ENCODE measurements around the gene ABCC11.
"Not testable (repeated sequence)": the region's sequence is repeated elsewhere in the genome, so short reads cannot be mapped to it uniquely, and the experiment has no call there.

Gene ABCC11

DNA sequence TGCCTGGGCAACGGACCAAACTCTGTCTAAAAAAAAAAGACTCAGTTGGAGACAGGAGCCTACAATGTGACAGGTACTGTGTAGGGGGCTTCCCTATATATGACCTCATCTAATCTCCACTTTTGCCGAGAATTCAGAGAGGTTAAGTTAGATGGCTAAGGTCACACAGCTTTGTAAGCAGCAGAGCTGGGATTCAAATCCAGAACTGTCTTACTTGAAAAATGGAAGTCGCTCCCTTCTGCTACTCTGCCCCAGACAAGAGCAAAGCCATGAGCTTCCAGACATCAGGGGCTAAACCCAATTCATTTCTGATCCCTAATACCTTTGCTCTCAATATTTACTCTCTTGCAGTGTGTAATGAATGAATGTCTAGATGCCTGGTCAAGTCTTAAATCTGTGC lies 50.0 kb downstream of the ABCC11 start:
- peak; percentile 65 for DNase-seq

GRCh38 chr16:48194828-48195556 lies 52.3 kb downstream of the ABCC11 start:
- peak; percentile 34 for DNase-seq

- no peak for DNase-seq
Measured at GRCh38 chr16:48193846-48194245, 53.5 kb downstream of the ABCC11 start.

DNA sequence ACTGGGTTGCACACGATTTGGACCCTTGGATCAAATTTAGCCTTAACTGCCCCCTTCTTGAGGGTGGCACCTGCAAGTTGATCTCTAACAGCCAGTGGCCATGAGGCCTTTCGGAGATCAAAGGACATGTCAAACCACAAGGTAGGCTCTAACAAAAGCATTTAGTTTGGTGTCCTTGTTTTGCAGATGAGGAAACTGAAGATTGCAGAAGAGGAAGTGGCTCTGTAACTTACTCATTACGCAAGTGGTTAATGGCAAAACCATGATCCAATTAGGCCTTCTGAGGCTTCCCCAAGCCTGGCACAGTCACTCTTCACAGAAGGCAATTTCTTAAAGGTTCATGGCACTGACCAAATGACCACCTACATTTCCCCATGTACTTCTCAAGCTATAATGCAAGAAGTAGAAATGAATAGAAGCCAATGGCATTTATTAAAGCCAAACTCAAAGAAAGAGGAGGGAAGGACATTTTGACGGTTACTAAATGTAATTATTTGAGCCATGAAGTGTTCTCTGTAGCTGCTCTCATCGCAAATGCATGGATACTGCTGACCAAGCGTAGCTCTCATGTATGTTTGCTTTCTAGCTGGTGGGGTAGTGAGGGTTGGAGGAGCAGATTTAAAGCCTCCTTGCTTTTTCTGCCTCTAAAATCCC lies 58.8 kb downstream of the ABCC11 start:
- no peak for DNase-seq

DNA sequence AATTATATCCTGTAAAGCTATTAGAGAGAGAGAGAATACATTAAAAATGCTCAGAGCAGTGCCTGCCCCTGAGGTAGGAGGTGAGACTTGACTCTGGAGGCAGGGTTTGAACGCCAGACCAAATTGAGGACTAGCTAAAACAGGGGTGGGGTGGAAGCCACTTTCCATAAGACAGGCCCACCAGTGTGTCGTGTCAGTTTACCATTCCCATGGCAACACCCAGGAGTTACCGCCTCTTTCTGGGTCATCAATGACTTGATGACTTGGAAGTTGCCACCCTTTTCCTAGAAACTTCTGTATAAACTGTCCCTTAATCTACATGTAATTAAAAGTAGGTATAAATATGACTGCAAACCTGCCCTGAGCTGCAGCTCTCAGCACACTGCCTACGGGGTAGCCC lies 59.6 kb downstream of the ABCC11 start:
- no peak for DNase-seq

DNA sequence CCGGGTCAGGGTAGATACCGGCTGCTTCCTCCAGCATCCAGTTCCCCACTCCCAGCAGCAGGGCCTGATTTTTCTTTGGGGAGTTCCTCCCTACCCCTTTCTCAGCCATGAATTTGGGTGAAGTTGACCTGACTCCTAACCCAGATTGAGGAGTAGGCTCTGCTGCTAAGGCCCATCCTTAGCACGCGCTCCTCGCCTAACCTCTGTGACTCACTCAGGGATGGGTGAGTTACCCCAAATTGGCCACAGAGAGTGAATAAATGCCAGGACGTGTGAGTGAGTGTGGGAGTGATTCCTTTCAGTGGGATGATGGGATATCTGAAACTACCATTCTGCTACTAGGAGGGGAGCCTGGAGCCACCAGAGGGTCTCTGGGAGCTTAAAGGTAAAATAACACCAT lies 62.7 kb downstream of the ABCC11 start:
- no peak for DNase-seq

DNA sequence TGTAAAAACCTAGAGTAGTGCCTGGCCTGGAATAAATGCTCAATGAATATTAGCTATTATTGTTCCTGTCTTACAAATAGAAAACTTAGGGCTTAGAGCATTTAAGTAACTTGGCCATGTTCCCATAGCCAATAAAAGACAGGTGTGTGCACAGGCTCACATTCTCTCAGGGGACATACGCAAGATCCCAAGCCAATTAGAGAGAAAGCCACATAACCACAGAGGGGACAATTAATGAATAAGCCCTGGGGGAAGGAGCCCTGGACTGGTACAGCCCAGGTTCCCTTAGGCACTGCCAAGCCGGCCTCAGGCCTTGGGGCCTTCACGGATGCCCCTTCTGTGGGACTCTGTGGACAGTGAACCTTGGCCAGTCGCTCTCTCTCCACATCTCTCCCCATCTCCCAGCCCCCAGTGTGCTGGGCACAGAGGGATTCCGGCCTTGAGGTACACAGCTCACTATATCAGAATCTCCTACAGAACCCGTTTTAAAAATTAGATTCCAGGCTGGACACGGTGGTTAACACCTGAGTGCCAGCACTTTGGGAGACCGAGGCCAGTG lies 64.3 kb downstream of the ABCC11 start:
- no peak for DNase-seq

DNA sequence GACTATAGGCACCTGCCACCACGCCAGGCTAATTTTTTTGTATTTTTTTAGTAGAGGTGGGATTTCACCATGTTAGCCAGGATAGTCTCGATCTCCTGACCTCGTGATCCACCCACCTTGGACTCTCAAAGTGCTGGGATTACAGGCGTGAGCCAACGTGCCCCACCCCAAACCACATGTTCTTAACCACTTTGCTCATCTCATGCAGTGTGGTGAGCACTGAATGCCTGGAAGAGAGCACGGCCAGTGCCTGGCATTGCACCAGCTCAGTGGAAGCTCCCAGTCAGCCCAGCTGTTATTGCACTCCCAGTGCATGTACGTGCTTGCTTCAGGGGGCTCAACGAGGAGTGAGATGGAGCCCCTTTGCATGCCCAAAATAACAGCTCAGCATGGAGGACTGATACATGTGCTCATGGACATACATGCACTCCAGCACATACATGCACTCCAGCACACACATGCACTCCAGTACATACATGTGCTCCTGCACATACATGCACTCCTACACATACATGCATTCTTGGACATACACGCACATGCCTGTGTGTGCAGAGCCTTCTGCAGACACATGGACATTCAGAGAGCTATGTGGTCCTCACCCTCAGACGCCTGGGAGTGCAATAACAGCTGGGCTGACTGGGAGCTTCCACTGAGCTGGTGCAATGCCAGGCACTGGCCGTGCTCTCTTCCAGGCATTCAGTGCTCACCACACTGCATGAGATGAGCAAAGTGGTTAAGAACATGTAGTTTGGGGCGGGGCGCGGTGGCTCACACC lies 65.4 kb downstream of the ABCC11 start:
- DNase-seq, result not testable (repeated sequence)

DNA sequence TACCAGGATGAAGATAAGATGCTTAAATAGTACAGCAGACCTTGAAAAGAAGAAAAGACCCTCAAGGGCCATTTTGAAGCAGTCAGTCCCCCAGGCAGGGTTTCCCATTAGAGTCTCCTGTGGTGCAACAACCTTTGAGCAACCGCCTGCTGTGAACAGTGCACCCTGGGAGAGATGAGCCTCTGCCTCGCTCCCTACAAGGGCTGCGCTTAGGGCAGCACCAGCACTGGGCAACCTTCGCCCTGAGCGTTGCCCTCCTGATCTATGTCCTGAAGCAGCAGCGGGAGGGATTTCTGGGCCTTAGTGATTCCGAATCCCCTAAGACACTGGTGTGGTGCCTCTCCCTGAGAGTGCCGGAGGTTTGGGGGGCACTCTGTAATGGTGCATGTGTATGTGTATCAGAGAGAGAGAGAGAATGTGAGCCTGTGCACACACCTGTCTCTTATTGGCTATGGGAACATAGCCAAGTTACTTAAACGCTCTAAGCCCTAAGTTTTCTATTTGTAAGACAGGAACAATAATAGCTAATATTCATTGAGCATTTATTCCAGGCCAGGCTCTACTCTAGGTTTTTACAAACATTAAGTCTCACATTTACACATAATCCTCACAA lies 66.4 kb downstream of the ABCC11 start:
- no peak for DNase-seq

DNA sequence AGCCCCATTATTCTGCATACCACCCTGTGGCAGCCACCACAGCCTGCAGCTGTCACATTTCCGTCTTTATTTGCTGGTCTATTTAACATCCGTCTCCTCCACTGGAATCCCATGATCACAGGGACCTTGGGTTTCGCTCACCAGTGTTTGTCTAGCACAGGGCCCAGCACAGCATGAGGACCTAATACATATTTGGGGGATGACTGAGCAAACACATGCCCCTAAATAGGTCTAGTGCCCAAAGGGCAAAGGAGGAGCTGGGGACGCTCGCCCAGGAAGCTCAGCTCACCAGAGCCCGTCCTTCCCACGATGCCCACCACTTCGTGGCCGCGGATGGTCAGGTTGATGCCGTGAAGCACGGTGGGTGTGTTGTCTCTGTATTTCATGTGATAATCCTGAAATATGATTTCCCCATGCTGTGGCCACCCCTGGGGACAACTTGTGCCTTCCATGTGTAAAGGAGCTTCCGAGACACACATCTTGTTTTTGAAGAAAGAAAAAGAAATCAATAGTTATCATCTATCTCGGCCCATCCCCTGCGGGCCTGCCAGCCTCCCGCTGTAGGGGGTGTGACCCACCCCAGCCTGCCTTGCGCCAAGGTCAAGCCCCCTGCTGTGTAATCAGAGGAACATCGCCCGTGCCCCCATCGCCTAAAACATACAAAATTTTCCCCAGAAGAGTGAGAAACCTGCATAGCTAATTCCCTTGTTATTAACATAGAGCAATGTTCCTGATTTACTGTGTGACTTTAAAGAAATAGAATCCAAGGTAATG lies 70.5 kb downstream of the ABCC11 start:
- DNase-seq, result no peak

DNA sequence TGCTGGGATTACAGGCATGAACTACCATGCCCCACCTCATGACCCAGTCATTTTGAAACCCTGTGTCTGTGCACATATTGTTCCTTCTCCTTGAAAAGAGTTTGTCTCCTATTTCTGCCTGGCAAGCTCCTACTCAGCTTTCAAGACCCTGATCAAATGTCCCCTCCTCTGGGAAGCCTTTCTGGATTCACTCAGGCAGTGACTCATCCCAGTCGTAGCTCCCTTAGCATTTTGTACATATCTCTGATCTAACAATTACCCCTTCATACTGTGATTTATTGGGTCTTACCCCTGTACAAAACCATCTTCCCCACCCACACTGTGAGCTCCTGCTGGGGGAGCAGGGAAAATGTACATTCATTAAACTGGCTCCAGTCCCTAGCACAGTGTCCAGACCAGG lies 73.5 kb downstream of the ABCC11 start:
- no peak for DNase-seq

- no peak for DNase-seq
Measured at GRCh38 chr16:48172682-48173081, 74.7 kb downstream of the ABCC11 start.

DNA sequence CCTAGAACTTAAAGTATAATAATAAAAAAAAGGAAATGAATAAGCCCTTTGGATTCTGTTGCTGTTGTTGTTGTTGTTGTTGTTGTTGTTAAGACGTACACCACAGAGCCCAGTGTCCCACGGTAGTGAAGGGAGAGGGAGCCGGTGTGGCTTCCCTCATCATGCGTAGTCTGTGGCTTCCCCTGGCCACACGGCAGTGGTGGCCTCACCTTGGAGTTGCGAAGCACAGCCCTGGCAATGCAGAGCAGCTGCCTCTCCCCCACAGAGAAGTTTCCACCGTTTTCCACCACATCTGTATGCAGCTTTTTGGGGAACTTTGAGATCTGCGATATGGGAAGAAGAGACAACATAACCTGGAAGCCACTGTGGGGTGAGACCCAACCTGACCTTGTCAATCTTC lies 77.4 kb downstream of the ABCC11 start:
- DNase-seq, result no peak

DNA sequence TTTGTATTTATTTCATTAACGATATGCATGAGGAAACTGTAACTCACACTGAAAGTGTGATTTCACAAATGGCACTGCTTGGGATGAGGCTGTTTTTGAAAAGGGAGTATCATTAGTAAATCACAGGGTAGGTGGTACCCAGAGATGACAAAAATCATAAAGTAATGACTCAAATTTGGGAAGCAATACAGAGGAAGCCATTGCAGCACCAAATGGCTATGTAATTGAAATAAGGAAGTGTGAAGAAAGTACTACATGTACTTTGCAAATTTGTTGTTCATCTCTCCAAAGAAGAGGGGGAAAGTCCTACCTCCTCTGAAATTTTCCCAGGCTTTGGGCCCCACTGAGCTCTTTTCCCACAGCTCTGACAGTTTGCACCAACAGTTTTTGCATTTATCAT lies 79.3 kb downstream of the ABCC11 start:
- DNase-seq, result no peak

DNA sequence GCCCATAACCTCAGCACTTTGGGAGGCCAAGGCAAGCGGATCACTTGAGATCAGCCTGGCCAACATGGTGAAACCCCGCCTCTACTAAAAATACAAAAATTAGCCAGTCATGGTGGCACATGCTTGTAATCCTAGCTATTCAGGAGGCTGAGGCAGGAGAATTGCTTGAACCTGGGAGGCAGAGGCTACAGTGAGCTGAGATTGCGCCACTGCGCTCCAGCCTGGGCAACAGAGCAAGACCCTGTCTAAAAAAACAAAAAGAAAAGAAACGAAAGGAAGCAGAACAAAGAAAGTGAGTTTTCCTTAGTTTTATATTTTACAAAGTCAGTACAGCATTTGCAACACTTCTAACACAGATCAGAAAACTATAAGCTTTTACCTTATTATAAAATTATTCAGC lies 80.7 kb downstream of the ABCC11 start:
- DNase-seq, result not testable (repeated sequence)

DNA sequence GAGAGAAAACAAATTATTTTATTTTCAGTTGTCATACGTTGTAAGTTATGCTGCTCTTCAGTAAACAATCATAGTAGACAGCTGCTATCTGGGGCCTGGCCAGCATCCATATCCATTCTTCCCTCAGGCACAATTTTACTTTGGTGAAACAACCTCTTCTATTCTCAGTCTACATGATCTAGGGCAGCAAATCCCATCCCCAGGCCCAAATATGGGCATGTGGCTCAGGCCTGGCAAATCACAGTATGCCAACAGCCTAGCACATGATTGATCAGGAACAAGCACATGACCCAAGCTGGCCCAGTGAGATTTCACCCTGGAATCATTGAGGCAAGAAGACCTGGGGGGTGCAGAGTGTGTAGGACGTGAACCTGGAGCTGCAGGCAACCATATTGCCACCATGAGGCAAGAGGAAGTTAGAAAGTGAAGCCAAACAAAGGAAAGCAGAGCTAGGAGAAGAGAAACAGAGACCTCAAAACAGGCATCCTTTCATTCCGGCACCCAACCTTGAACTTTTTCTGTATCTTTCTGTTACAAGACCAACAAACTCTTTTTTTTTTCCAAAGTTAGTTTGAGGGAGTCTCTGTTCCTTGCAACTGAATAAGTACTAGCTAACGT lies 81.3 kb downstream of the ABCC11 start:
- DNase-seq, result no peak

DNA sequence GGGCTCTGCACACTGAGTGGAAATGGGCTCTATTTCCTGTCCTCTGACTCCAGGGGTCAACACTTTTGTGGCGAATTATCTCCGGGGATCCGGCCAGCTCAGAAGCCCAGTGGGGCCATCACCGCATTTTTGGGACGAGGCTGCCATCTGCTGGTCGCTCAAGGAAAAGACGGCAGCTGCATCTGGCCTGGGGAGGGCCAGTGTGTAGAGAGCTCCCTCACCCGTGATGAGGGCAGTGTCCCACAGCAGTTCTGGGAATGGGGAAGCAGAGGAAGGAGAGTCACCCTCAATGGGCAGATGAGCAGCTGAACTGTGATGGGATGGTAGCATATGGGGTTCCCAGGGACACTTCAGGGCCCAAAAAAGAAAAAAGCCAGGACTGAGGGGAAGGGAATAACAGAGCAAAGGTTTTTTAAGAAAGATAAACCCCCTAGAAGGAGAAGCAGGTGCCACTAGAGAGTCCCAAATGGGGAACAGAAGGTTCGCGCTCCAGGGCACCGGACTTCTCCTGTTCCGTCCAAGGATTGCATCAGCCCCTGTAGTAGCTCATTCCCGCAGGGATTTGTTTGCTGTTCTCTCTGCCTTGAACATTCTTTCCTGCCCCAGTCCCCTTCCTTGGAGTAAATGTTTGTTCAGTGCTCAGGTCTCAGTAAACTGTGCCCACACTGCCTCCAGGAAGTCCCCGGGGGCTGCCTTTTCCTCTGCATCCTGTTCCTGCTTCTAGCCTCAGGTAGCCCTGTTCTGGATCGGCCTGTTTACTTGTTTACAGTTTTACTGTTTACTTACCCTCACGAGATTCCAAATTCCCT lies 82.2 kb downstream of the ABCC11 start:
- peak; percentile 59 for DNase-seq

DNA sequence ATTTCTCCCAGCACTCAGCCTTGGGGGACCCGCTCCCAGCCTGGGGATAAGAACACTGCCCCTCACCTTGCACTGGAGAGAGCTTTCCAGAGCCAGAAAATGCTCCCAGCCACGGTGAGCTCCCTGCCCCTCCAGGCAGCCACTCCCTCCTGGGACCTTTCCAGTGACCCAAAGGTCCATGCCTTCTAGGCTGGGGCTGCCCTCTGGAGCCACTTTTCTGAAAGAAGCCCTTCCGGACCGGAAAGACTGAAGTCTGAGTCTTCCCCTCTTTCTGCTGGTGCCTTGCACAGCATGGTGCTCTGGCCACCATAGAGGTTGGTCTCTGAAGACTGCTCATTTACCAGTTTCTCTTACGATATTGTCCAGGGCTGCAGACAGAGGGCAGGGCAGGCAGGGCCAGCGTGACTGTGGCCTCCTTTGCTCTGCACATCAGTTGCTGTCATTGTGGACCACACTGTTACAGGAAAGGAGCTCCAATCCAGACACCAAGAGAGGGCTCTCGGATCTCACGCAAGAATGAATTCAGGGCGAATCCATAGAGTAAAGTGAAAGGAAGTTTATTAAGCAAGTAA lies 84.4 kb downstream of the ABCC11 start:
- DNase-seq, result no peak

- no peak for DNase-seq
Measured at GRCh38 chr16:48161906-48162305, 85.4 kb downstream of the ABCC11 start.

DNA sequence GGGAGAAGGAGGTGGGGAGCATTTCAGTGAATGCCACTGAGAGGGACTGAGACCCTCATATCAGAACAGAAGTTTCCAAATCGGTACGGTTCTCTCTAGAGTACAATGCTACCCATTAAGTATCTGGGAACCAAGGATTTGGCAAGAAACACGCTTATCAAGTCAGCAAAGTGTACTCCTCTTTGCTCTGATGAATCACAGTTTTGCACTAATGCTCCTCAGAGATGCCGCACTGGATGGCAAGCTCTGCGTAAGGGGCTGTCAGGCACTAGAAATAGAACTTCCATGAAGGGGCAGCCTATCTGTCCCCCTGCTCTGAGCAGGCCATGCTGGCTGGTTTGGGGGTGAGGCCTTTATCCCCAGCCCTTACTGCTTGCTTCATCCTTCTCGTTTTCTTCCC lies 86.8 kb downstream of the ABCC11 start:
- DNase-seq, result no peak

DNA sequence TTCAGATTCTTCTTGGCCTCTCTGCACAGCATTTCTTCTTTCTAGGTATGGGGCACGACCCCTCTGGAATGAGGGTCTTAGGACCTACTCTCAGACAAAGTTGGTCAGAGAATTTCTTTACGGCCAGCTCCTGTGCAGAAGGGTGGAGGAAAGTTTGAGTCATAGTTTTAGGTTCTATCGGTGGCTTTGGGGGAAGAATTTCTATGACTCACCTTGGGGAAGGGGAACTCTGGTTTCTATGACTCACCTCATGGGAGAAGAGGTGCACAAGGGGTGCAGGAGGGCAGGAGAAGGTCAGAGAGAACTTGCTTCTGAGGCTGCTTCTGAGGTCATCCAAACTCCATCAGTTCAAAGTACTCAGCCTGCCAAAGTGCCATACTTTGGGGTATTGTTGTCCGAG lies 89.0 kb downstream of the ABCC11 start:
- no peak for DNase-seq

All from NCI-H1092 treated with DMSO at 0.1 percent for 48 hours (cell line).